HPDE6-E6E7 (cell line): Measurements from ENCODE around the gene CEMIP2.

Experiments
- DNase-seq: peaks from one replicate; pipeline ENCODE4 v3.0.0; 2011; ENCODE audit warnings: missing footprints; ENCODE audit errors: extremely low spot score

The CEMIP2 gene

GRCh38 chr9:71638627-71639026 lies 129.7 kb downstream of the CEMIP2 start:
- no peak for DNase-seq

GRCh38 chr9:71637926-71638325 lies 130.4 kb downstream of the CEMIP2 start:
- no peak for DNase-seq

GRCh38 chr9:71637375-71637774 lies 130.9 kb downstream of the CEMIP2 start:
- DNase-seq = no peak

- no peak for DNase-seq
These were observed 132.0 kb downstream of the CEMIP2 start for GRCh38 chr9:71636143-71636839.

GRCh38 chr9:71634752-71635151 lies 133.6 kb downstream of the CEMIP2 start:
- DNase-seq = no peak
